ENCODE results near the gene KIAA1958. TPM values are rescaled to one million over a fixed set of nuclear protein-coding genes. Genes with fewer than 3 reads are reported as not detected.

KIAA1958 gene
- total and polyA plus RNA-seq, 8 donors: 1.4 to 11.8 (median 5.6) TPM

- WGBS, 2 donors: 42 to 45% methylated on average over 4 of the region's 4 CpGs
- FAIRE-seq (no peak), DNase-seq (peak in 3 of 6 donors; percentile 36 to 56 (median 43)), ATAC-seq (peak in 2 of 4 donors; percentile 5 to 36)
- intact Hi-C loops (cut with DNase I): no loop called here
- H3K27ac ChIP-seq: peak overlapping the region in 1 of 4 donors; percentile 48
- no peaks in the 10 kb centered on the region for H3K27me3 ChIP-seq
- H3K36me3 ChIP-seq: no peaks in the 10 kb centered on the region
- no peak for TF ChIP-seq CTCF (IDR thresholded peaks at IDR 0.05)
- no peak overlapping the region for H3K4me3 ChIP-seq
- no peaks in the 10 kb centered on the region for H3K9me3 ChIP-seq
- peaks cover 6 to 52% (median 33%) of the 10 kb centered on the region in 3 donors for H3K4me1 ChIP-seq
Observed at GRCh38 chr9:112548051-112548440, 61.4 kb downstream of the KIAA1958 start.

GRCh38 chr9:112548836-112549595 lies 62.4 kb downstream of the KIAA1958 start:
- Histone ChIP-seq H3K27ac (peak overlapping the region in 2 of 4 donors; percentile 1 to 48), H3K27me3 (no peaks in the 10 kb centered on the region), H3K4me3 (no peak overlapping the region), H3K4me1 (peaks cover 15 to 60% (median 42%) of the 10 kb centered on the region in 3 donors), H3K9me3 (no peaks in the 10 kb centered on the region), H3K36me3 (no peaks in the 10 kb centered on the region)
- intact Hi-C loops (cut with DNase I): no loop called here
- WGBS, 2 donors: 74 to 81% methylated on average over 4 of the region's 4 CpGs
- no peak for FAIRE-seq
- no peak for TF ChIP-seq CTCF (IDR thresholded peaks at IDR 0.05)
- DNase-seq: no peak
- no peak for ATAC-seq

GRCh38 chr9:112550531-112550930 lies 63.9 kb downstream of the KIAA1958 start:
- H3K4me1 ChIP-seq: peaks cover 15 to 57% (median 40%) of the 10 kb centered on the region in 3 donors
- H3K9me3 ChIP-seq: no peaks in the 10 kb centered on the region
- intact Hi-C loops (cut with DNase I): no loop called here
- DNase-seq (peak in 2 of 6 donors; percentile 35 to 67), ATAC-seq (peak; percentile 45 to 66 (median 52)), FAIRE-seq (no peak)
- no peaks in the 10 kb centered on the region for H3K36me3 ChIP-seq
- no peak for TF ChIP-seq CTCF (IDR thresholded peaks at IDR 0.05)
- H3K4me3 ChIP-seq: no peak overlapping the region
- WGBS, 2 donors: 41 to 46% methylated on average over 4 of the region's 4 CpGs
- H3K27ac ChIP-seq: peak overlapping the region in 2 of 4 donors; percentile 61 to 68
- H3K27me3 ChIP-seq: no peaks in the 10 kb centered on the region

GRCh38 chr9:112551641-112552040 lies 65.0 kb downstream of the KIAA1958 start:
- FAIRE-seq: no peak
- Histone ChIP-seq H3K4me3 (no peak overlapping the region), H3K36me3 (no peaks in the 10 kb centered on the region), H3K9me3 (no peaks in the 10 kb centered on the region), H3K27ac (peak overlapping the region in 1 of 4 donors; percentile 68), H3K4me1 (peaks cover 9 to 51% (median 38%) of the 10 kb centered on the region in 3 donors), H3K27me3 (no peaks in the 10 kb centered on the region)
- intact Hi-C loops (cut with DNase I): no loop called here
- no peak for ATAC-seq
- WGBS, 2 donors: 38 to 44% methylated on average over 1 of the region's 1 CpG
- no peak for DNase-seq
- TF ChIP-seq CTCF (IDR thresholded peaks at IDR 0.05): no peak
